Kidney epithelial cell (primary cell): ENCODE results near the gene SMIM36. TPM values are rescaled to one million over a fixed set of nuclear protein-coding genes. Genes with fewer than 3 reads are reported as not detected.
"Not testable (repeated sequence)": the region's sequence is repeated elsewhere in the genome, so short reads cannot be mapped to it uniquely, and the experiment has no call there.

Experiments used
- DNase-seq: peaks from one replicate; pipeline ENCODE4 v3.0.0-alpha.2; 2010; ENCODE audit warnings: low read depth
- H3K27me3 ChIP-seq: 2 replicates; pipeline ENCODE4 v1.6.0; 2011; ENCODE audit warnings: low read length; ENCODE audit not compliant: control insufficient read depth, insufficient read depth
- H3K36me3 ChIP-seq: 2 replicates; pipeline ENCODE4 v1.5.1; 2011; ENCODE audit warnings: low read length; ENCODE audit not compliant: control insufficient read depth, insufficient read depth
- H3K4me3 ChIP-seq: 2 replicates; pipeline ENCODE4 v1.5.1; 2011; ENCODE audit warnings: low read depth, mild to moderate bottlenecking, control low read depth, low read length
- CTCF ChIP-seq: IDR thresholded peaks from 2 replicates; pipeline ENCODE4 v1.5.1; 2011; ENCODE audit warnings: mild to moderate bottlenecking, moderate library complexity, low read length, control low read depth, inconsistent platforms; ENCODE audit not compliant: insufficient read depth, poor library complexity, severe bottlenecking
- total RNA-seq: library from RNA; depleted of rRNA; stranded (reverse); fragments of >200 nt; gene quantifications from 2 replicates; pipeline ENCODE4 v1.2.3, GENCODE V29; 2015

The SMIM36 gene
- total RNA-seq, 1 donor from 2014 or later: not detected

DNA sequence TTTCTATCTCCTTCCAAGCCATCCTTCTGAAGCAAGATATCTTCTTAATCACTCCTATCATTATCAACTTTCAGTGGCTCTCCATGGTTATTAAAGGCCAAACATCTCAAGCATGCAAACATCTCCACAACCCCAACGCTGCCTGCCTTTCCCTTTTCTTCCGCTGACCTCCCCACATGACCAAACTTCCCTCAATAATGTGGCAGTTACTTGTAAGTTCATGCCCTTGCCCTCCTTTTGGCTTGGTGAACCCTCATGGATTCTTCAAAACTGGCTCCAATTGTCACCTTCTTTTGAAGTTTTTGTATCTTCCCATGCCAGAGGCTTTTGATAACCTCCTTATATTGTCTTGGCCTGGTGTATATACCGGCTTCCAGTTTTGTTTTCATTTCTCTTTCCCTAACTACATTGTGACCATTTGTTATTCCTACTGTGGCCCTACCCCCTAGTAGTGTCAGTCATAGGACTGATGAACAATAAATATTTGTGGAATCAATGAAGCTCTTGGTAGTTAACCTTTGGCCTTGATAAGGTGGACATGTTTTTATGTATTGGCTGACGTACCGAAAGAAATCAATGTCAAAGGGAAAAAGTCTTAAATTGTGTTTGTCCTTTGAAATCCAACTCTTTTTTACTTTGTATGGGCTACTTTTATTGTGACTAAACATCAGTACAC lies 19.9 kb upstream of the SMIM36 start:
- no peak for TF ChIP-seq CTCF
- Histone ChIP-seq H3K4me3 (no peak overlapping the region), H3K27me3 (no peaks in the 10 kb centered on the region), H3K36me3 (no peaks in the 10 kb centered on the region)
- DNase-seq: no peak

DNA sequence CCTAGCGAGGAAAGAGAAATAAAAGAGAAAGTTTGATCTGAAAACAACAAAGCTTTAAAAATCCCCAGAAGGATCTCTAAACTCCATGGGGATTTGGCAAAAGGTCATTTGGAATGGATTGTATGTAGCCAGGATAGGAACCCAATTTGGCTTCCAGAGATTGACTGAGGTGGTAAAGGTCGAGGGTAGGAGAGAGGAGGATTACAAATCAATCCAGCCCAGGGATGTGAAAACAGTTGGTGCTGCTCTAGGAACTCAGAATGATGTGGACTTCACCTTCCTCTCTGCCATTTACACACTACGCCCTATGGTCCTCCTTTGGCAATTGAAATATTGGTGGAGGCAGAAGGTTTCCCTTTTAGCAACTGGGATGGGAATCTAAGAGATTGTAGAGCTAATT lies 18.8 kb upstream of the SMIM36 start:
- no peaks in the 10 kb centered on the region for H3K36me3 ChIP-seq
- no peak for TF ChIP-seq CTCF
- H3K4me3 ChIP-seq: no peak overlapping the region
- no peak for DNase-seq
- H3K27me3 ChIP-seq: no peaks in the 10 kb centered on the region

- TF ChIP-seq CTCF: peak; percentile 79
- no peaks in the 10 kb centered on the region for H3K27me3 ChIP-seq
- DNase-seq: no peak
- no peaks in the 10 kb centered on the region for H3K36me3 ChIP-seq
- no peak overlapping the region for H3K4me3 ChIP-seq
Measured at GRCh38 chr17:55527540-55528118, 16.4 kb upstream of the SMIM36 start.

GRCh38 chr17:55524440-55525220 lies 13.4 kb upstream of the SMIM36 start:
- no peak overlapping the region for H3K4me3 ChIP-seq
- H3K27me3 ChIP-seq: no peaks in the 10 kb centered on the region
- no peaks in the 10 kb centered on the region for H3K36me3 ChIP-seq
- TF ChIP-seq CTCF: no peak
- no peak for DNase-seq

- H3K4me3 ChIP-seq, H3K36me3 ChIP-seq, H3K27me3 ChIP-seq, DNase-seq: not testable (repeated sequence)
Measured at GRCh38 chr17:55523032-55523431, 11.8 kb upstream of the SMIM36 start.

- no peak overlapping the region for H3K4me3 ChIP-seq
- TF ChIP-seq CTCF: no peak
- H3K36me3 ChIP-seq: no peaks in the 10 kb centered on the region
- H3K27me3 ChIP-seq: no peaks in the 10 kb centered on the region
- DNase-seq: no peak
Measured at GRCh38 chr17:55521186-55521585, 9.9 kb upstream of the SMIM36 start.
